Hepatocyte (in vitro differentiated cells): ENCODE data around the gene ZNF747. TPM values are rescaled to one million over a fixed set of nuclear protein-coding genes. Genes with fewer than 3 reads are reported as not detected.
"Not testable (repeated sequence)": the region's sequence is repeated elsewhere in the genome, so short reads cannot be mapped to it uniquely, and the experiment has no call there.

ENCODE experiments used
- DNase-seq: peaks from one replicate; pipeline ENCODE4 v3.0.0-alpha.2; 2016; ENCODE audit warnings: low spot score
- H2AFZ ChIP-seq: fragments of 200-600 bp; sonication (generic); 2 replicates; pipeline ENCODE4 v1.6.0; 2016; ENCODE audit warnings: antibody characterized with exemption, mild to moderate bottlenecking
- H3K27ac ChIP-seq: fragments of 200-600 bp; sonication (generic); 2 replicates; pipeline ENCODE4 v1.5.1; 2016; ENCODE audit warnings: mild to moderate bottlenecking
- H3K27me3 ChIP-seq: fragments of 200-600 bp; sonication (generic); 2 replicates; pipeline ENCODE4 v1.6.1; 2016
- H3K36me3 ChIP-seq: fragments of 200-600 bp; sonication (generic); replicated peaks from 2 replicates; pipeline ENCODE4 v1.5.1; 2016; ENCODE audit warnings: low read depth; ENCODE audit not compliant: insufficient read depth
- H3K4me1 ChIP-seq: fragments of 200-600 bp; sonication (generic); 2 replicates; pipeline ENCODE4 v1.5.1; 2016; ENCODE audit warnings: mild to moderate bottlenecking, moderate library complexity; ENCODE audit not compliant: insufficient read depth
- H3K4me2 ChIP-seq: fragments of 200-600 bp; sonication (generic); 2 replicates; pipeline ENCODE4 v1.6.0; 2016
- H3K4me3 ChIP-seq: fragments of 200-600 bp; sonication (generic); 2 replicates; pipeline ENCODE4 v1.5.1; 2016; ENCODE audit warnings: mild to moderate bottlenecking
- H3K79me2 ChIP-seq: fragments of 200-600 bp; sonication (generic); 2 replicates; pipeline ENCODE4 v1.6.0; 2017; ENCODE audit warnings: mild to moderate bottlenecking
- H3K9me2 ChIP-seq: fragments of 200-600 bp; sonication (generic); replicated peaks from 2 replicates; pipeline ENCODE4 v1.6.0; 2017; ENCODE audit warnings: mild to moderate bottlenecking; ENCODE audit not compliant: insufficient read depth
- H3K9me3 ChIP-seq: fragments of 200-600 bp; sonication (generic); 2 replicates; pipeline ENCODE4 v1.5.1; 2016; ENCODE audit warnings: low read depth, mild to moderate bottlenecking
- H4K20me1 ChIP-seq: fragments of 200-600 bp; sonication (generic); 2 replicates; pipeline ENCODE4 v1.6.0; 2016; ENCODE audit warnings: mild to moderate bottlenecking; ENCODE audit not compliant: insufficient read depth, poor library complexity, severe bottlenecking
- EZH2 ChIP-seq: fragments of 200-600 bp; sonication (generic); IDR thresholded peaks from 2 replicates; pipeline ENCODE4 v1.6.1; 2016; ENCODE audit warnings: antibody characterized with exemption, mild to moderate bottlenecking, borderline replicate concordance
- EZH2phosphoT487 ChIP-seq: fragments of 200-600 bp; sonication (generic); IDR thresholded peaks from one replicate; pipeline ENCODE4 v1.6.1; 2018; ENCODE audit warnings: antibody characterized with exemption, mild to moderate bottlenecking, low read depth, moderate library complexity; ENCODE audit not compliant: unreplicated experiment, severe bottlenecking
- WGBS: methylation state at CpG from one replicate; pipeline ENCODE4 v1.1.6; 2016; ENCODE audit warnings: low lambda C conversion rate; ENCODE audit errors: missing lambda C conversion rate; 5-methylcytosine and 5-hydroxymethylcytosine counted together
- polyA plus RNA-seq: library from polyadenylated mRNA; unstranded; fragments of >200 nt; fragmentation: Nextera tagmentation; extraction: Ambion mirVana; gene quantifications from 2 replicates; pipeline ENCODE4 v1.2.1, GENCODE V29; 2016
- total RNA-seq: library from RNA; depleted of rRNA; stranded (reverse); fragments of >200 nt; gene quantifications from 2 replicates; pipeline ENCODE4 v1.2.3, GENCODE V29; 2014
- TF ChIP-seq, protein P1 (sequence below): fragments of 200-600 bp; sonication (generic); IDR thresholded peaks from 2 replicates; pipeline ENCODE4 v1.5.1; 2016; ENCODE audit warnings: antibody characterized with exemption, mild to moderate bottlenecking; ENCODE audit not compliant: poor library complexity

ZNF747 gene
- total and polyA plus RNA-seq, 2 experiments from 2014 or later: 9.9 to 11.1 TPM

DNA sequence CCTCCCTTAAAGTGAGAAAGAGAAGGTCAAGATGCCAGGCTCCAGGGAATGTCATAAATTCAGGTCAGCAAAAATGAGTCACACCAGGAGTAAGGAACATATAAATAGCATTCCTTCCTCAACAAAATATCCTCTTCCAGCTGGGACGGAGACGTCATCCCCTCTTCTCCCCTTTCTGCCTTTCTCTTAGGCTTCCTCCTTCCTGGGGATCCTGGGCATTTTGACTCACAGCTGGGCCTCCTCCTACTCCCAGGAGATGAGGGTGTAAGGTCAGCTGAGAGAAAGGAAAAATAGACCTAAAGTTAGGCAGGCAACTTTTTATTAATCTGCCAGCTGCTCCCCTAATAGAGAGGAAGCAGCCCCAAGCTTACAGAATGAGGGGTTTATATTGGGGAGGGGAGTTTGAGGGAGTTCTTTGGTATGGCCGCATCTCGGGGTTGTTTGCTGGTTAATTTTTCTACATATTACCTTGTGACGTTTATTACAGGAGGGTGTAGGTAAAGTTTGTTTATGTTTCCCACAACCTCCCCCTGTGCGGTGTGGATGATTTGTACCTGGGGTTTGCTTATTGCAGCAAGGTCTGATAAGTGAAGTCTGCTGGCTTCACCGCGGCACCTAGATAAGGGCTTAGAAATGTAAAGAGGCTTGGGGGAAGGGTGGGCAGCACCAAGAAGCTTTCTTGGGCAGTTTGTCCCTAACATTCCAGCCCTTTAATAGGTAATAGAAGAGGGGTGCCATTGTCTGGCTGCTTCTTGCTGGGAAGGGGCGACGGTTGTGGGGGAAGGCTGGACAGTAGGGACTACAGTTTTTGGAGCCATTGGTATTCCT is 7.1 kb upstream of the ZNF747 start:
- peaks cover 27% of the 10 kb centered on the region for H3K79me2 ChIP-seq
- peak overlapping the region; percentile 99 for H3K27ac ChIP-seq
- H4K20me1 ChIP-seq: no peaks in the 10 kb centered on the region
- H3K9me2 ChIP-seq: no peaks in the 10 kb centered on the region
- no peak for TF ChIP-seq EZH2
- TF ChIP-seq EZH2phosphoT487: no peak
- TF ChIP-seq, protein P1, sequence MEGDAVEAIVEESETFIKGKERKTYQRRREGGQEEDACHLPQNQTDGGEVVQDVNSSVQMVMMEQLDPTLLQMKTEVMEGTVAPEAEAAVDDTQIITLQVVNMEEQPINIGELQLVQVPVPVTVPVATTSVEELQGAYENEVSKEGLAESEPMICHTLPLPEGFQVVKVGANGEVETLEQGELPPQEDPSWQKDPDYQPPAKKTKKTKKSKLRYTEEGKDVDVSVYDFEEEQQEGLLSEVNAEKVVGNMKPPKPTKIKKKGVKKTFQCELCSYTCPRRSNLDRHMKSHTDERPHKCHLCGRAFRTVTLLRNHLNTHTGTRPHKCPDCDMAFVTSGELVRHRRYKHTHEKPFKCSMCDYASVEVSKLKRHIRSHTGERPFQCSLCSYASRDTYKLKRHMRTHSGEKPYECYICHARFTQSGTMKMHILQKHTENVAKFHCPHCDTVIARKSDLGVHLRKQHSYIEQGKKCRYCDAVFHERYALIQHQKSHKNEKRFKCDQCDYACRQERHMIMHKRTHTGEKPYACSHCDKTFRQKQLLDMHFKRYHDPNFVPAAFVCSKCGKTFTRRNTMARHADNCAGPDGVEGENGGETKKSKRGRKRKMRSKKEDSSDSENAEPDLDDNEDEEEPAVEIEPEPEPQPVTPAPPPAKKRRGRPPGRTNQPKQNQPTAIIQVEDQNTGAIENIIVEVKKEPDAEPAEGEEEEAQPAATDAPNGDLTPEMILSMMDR: no peak
- no peaks in the 10 kb centered on the region for H3K36me3 ChIP-seq
- H2AFZ ChIP-seq: no peak overlapping the region
- H3K9me3 ChIP-seq: no peaks in the 10 kb centered on the region
- peak overlapping the region; percentile 70 for H3K4me2 ChIP-seq
- 20% methylated on average over 10 of the region's 10 CpGs for WGBS
- peak; percentile 75 for DNase-seq
- no peaks in the 10 kb centered on the region for H3K27me3 ChIP-seq
- H3K4me3 ChIP-seq: no peak overlapping the region
- H3K4me1 ChIP-seq: peaks cover 24% of the 10 kb centered on the region

DNA sequence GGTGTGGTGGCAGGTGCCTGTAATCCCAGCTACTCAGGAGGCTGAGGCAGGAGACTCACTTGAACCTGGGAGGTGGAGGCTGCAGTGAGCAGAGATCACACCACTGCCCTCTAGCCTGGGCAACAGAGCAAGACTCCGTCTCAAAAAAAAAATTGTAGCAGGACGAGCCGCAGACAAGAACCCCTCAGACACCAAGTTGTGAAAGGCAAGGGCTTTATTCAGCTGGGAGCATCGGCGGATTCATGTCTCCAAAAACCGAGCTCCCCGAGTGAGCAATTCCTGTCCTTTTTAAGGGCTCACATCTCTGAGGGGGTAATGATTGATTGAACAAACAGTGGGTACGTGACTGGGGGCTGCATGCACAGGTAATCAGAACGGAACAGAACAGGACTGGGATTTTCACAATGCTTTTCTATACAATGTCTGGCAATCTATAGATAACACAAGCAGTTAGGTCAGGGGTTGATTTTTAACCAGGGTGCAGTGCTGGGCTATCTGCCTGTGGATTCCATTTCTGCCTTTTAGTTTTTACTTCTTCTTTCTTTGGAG is 6.3 kb upstream of the ZNF747 start:
- H3K36me3 ChIP-seq, DNase-seq, H3K4me3 ChIP-seq, H3K27me3 ChIP-seq, H4K20me1 ChIP-seq, H3K9me2 ChIP-seq, H2AFZ ChIP-seq, H3K9me3 ChIP-seq: not testable (repeated sequence)
- 38% methylated on average over 9 of the region's 9 CpGs for WGBS
- Histone ChIP-seq H3K27ac (peak overlapping the region; percentile 99), H3K4me1 (peaks cover 31% of the 10 kb centered on the region), H3K4me2 (peak overlapping the region; percentile 70), H3K79me2 (peaks cover 34% of the 10 kb centered on the region)

- H3K9me2 ChIP-seq, H3K36me3 ChIP-seq, DNase-seq, H4K20me1 ChIP-seq, H3K9me3 ChIP-seq, H3K4me2 ChIP-seq, H2AFZ ChIP-seq, H3K27me3 ChIP-seq, H3K4me3 ChIP-seq: not testable (repeated sequence)
- WGBS: 85% methylated on average over 13 of the region's 13 CpGs
- Histone ChIP-seq H3K27ac (peak overlapping the region; percentile 99), H3K4me1 (peaks cover 37% of the 10 kb centered on the region), H3K79me2 (peaks cover 36% of the 10 kb centered on the region)
These were observed 5.4 kb upstream of the ZNF747 start for GRCh38 chr16:30539986-30540526.

GRCh38 chr16:30539000-30539964 is 4.6 kb upstream of the ZNF747 start:
- Histone ChIP-seq H2AFZ (no peak overlapping the region), H3K36me3 (no peaks in the 10 kb centered on the region), H3K4me3 (no peak overlapping the region), H4K20me1 (no peaks in the 10 kb centered on the region), H3K27ac (peak overlapping the region; percentile 99), H3K4me1 (peaks cover 37% of the 10 kb centered on the region), H3K9me2 (no peaks in the 10 kb centered on the region), H3K9me3 (no peaks in the 10 kb centered on the region), H3K27me3 (no peaks in the 10 kb centered on the region), H3K4me2 (no peak overlapping the region), H3K79me2 (peaks cover 32% of the 10 kb centered on the region)
- WGBS: 85% methylated on average over 8 of the region's 8 CpGs
- no peak for TF ChIP-seq EZH2
- TF ChIP-seq, protein P1: no peak
- TF ChIP-seq EZH2phosphoT487: no peak
- DNase-seq: no peak

GRCh38 chr16:30536391-30537024 is 1.9 kb upstream of the ZNF747 start:
- DNase-seq, H2AFZ ChIP-seq, H3K36me3 ChIP-seq, H3K9me2 ChIP-seq, H3K27me3 ChIP-seq, H3K9me3 ChIP-seq, H4K20me1 ChIP-seq: not testable (repeated sequence)
- Histone ChIP-seq H3K4me3 (peak overlapping the region; percentile 53), H3K27ac (peak overlapping the region; percentile 97), H3K79me2 (peaks cover 40% of the 10 kb centered on the region), H3K4me1 (peaks cover 28% of the 10 kb centered on the region), H3K4me2 (peak overlapping the region; percentile 81)
- WGBS: 87% methylated on average over 12 of the region's 13 CpGs
